Stimulated activated CD8-positive, alpha-beta memory T cell treated with anti-CD3 and anti-CD28 coated beads, Interleukin-15, amount 100 ng/mL, for 4 hours (primary cell): ENCODE measurements around the gene FBXO11.

Source experiments
- DNase-seq, 2 donors: peaks; one replicate each; pipeline ENCODE4 v3.0.0-alpha.2; 2020; ENCODE audit warnings: low read depth in 2 of 2

The FBXO11 gene

DNA sequence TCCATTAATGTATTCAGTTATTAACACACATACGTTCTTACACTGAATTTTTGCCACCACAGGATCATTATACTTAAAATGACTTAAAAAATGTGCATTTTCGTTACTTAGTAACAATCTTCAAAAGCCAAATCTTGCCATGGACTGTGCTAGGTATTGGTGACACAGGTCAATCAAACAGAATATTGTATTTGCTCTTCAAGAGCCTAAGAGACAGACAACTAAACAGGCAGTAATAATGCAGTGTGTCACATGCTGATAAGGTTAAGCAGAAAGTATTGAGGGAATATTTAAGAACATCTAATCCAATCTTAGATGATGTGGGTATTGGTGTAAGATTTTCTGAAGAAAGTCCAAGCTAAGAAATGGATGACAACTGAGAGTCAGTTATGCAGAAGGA is 56.9 kb downstream of the FBXO11 start:
- DNase-seq = no peak

DNA sequence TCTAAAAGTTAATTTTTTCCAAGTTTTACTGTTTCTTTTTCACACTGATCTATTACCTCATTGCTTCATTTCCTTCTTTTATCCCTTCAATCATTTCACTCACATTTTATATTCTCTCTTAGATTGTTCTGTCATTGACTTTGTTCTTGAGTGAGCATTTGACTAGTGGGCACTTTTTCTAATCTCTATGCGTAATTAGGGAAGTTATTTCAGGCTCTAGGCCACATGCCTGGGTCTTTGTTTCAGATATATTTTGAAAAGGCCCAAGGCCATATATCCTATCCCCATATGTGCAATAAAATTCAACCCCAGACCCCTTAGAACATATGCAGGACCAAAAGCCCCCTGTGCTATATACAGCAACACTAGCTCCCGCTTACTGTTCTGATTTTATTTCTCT is 62.1 kb downstream of the FBXO11 start:
- DNase-seq = no peak

DNA sequence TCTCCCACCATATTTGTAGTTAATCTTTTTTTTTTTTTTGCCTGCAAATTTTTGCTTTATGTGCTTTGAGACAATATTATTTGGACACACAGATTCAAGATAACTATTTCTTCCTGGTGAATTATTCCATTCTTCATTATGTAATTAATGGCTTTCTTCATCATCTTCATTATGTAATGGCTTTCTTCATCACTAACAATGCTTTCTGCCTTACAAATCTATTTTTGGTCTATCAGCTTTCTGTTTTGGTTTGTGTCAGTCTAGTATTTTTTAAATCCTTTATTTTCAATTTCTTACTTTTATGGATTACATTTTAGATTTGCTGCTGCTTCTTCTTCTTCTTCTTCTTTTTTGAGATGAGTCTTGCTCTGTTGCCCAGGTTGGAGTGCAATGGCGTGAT is 62.9 kb downstream of the FBXO11 start:
- no peak for DNase-seq

DNA sequence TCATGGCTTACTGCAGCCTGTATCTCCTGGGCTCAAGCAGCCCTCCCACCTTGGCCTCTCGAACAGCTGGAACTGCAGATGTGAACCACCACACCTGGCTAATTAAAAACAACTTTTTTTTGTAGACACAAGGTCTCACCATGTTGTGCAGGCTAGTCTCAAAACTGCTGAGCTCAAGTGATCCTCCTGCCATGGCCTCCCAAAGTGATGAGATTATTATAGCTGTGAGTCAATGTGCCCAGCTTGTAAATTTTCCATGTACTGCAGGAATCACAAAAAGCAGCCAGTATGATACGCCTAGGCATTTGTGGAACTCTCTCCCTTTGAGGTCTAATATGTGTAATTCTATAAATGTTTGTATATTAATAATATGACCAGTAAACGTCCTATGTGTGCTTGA is 63.5 kb downstream of the FBXO11 start:
- DNase-seq = no peak

DNA sequence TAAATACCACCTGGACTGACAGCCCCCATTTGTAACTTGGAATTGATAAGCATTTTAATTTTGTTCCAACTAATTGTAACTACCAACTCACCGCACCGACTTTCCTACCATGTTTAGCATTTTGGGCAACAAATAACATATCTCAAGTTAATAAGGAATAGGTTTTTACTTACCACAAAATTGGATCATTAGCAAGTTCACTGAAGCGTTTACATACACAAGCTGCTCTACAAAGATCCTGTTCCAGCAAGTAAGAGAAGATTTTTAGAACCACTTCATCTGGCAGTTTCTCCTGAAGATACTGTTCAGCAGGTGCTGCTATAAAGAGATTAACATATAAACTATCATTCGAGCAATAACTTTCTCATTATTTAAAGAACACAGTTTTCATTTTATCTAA is 67.6 kb downstream of the FBXO11 start:
- no peak for DNase-seq

DNA sequence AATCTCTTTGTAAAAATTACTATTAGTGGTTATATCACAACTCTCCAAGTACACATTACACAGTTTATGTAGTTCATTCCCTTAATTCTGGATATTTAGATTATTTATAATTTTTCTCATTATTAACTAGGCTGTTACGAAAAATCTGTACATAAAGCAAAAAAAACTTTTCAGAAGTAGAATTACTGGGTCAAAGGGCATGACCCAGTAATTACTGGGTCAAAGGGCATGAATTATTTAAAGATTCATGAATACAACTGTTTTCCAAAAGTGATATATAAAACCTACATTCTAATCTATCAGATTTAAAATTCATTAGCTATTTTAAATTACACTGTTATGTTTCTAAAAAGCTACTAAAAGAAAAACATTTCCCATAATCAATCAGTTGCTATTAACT is 68.0 kb downstream of the FBXO11 start:
- no peak for DNase-seq

DNA sequence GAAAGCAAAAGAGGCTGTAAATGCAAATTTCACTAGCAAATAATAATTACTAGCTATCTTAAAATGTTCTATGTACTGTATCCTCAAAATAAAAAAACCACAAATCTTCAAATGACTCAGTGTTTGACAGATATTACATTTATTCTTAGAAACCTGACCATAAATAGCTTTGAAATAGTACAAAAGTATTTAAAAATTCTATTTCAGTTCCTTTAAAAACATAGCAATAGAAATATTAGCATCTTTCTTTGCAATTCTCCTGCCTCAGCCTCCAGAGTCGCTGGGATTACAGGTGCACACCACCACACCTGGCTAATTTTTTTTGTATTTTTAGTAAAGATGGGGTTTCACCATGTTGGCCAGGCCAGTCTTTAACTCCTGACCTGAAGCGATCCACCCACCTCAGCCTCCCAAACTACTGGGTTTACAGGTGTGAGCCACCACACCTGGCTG is 72.8 kb downstream of the FBXO11 start:
- DNase-seq = no peak

DNA sequence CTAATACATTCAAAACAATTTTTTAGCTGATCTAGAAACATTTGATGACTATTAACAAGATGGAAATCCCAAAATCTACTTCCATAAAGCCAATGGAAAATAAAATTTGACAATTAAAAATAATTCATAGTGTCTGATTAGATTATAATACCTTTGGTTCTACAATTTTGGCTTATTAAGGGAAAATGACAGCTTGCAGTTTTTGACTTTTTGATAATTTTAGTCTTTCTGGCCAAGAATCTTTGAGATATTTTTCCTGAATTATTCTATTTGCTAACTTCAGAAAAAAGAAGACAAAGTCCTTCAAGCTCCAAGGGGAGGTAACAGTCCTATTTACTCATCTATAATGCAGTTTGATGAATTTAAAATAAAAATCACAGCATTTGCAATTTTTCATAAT is 83.8 kb downstream of the FBXO11 start:
- no peak for DNase-seq

DNA sequence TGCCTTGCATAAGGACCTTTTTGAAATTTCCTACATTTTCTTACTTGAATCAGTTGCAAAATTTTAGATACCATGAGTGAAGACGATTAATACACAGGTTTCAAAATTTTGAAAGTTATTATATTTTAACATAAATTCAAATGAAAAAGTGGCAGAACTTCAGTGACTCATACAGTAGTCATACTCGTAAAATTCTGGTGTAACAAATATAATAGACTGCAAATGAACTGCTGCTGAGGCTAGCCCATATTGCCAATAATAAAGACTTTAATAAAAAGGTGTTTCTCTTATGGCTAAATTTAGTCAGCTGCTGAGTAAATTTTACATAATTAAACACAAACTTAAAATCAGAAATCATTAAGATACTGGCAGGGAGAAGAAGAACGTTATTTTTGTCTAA is 86.5 kb downstream of the FBXO11 start:
- DNase-seq = no peak

DNA sequence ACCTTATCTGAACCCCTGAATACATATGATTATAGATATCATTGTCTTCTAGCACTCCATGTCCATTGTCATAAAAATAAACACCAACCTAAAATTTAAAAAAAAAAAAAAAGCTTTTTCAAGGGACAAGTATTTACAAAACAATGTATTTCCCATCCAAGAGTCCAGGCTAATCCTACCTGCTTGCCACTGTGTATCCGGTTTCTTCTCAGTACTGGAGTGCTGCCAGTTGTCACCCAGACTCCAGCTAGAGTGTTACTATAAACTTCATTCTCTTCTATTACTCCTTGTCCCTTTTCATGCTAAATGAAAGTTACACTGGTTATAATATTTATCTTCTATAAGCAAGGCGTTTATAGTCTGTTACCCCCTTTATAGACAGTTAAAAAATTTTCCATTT is 87.5 kb downstream of the FBXO11 start:
- no peak for DNase-seq

DNA sequence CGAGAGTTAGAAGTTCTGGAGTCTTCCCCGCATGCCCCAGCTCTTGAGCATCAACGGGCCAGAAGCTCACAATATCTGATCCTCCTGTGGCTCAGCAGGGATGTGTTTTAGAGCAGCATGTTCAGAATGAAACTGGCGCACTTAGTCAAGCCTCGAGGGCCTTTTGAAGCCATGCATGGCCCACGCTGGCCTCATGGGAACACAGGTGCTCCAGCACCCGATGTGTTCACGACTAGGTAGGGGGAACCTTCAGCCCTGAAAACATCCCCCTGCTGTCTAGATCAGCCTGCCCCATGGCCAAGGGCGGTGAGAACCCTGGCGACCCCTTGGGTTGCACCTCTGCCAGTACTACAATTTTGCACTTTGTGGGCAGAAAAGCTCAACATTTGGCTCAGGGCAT is 90.5 kb downstream of the FBXO11 start:
- no peak for DNase-seq

DNA sequence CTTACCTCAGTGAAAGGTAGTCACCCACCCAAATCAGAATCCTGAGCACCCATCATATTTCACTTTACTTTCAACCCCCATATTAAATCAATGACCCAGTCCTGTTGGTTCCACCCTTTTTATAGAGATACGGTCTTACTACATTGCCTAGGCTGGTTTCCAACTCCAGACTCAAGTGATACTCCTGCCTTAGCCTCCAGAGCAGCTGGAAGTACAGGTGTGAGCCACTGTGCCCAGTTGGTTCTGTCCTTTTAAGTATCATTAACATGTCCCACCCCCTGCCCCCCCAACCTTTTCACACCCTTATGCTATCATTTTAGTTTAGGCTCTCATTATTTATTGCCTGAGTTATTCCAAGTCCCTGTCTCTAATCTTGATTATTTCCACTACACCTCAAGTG is 94.6 kb downstream of the FBXO11 start:
- no peak for DNase-seq

DNA sequence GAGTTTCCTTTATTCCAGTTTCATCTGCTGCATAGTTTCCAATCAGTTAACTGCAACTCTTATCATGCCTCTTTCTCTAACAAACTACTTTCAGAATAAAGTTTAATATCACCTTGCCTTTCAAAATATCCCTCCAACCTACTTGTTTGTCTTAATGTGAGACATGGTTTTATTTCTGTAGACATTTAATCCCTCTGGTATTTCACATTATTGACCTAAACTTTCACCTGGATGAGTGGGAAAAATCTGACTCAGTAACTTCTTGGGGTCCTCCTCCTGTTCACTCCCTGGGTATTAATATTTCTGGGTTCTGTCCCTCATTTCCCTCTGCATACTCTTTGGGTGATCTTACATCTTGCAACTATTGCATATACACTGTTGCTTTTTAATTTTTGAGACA is 95.4 kb downstream of the FBXO11 start:
- no peak for DNase-seq

DNA sequence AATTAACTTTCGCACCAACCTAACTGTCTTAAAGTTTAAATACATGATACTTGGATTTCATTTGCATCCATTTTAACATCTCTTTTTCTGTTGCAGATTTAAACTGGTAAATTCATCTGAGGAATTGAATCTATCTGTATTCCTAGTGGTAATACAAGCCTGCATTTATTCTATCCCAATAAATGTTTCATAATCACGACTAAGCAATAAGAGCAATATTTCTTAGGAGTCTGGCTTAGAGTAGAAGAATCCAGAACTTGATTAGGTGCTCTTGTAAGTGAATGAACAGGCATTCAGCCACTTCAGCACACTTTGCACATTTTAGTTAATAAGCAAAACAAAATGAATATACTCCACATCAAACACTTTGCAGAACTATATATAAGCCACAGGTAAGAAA is 96.4 kb downstream of the FBXO11 start:
- DNase-seq = no peak

DNA sequence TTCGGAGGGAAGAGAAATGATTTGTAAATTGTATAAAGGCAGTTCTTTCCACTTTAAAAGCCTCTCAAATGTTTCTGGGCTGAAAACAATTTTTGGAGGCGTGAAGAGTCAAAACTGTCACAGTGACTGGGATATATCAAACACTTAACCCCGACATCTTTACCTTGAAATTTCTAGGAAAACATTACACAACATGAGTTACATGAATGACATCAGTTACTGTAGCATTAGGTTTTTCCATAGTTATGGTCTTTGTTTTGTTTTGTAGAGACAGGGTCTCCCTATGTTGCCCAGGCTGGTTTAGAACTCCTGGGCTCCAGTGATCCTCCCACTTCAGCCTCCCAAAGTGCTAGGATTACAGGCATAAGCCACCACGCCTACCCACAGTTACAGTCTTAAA is 97.7 kb downstream of the FBXO11 start:
- DNase-seq = no peak

DNA sequence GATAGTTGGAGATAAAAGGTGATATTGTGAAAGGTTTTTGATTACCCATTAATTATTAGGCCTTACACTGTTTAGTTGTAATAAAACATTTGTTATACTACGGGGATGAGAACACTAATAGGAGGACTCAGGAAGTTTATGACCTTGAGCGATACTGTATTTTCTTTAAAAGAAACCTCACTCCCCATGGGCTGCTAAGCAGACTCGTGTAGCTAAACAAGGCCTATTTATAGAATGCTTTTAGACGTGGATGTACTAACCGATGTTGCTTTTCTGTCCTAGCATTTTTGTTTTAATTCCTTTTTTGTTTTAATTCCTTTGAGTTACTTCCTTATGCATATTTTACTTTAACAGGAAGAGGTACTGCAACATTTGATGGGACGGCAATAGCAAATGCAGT is 100.4 kb downstream of the FBXO11 start:
- DNase-seq = no peak

DNA sequence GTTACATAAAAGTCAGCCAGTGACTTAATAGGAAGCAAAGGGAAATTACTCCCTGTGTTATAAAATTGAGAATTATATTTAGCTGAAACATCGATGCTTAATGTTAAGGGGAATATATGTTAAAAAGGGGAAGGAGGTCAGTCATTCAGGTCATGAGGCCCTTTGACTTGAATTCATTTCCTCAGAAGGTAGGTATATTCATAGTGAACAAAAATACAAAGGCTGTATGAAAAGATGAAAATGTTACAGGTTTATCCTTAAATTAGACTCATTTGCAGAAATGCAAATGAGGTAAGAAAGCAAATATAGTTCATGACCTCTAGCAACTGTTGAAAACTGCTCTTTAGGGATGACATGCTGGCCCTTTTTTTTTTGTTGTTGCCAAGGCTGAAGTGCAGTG is 102.5 kb downstream of the FBXO11 start:
- DNase-seq = no peak

DNA sequence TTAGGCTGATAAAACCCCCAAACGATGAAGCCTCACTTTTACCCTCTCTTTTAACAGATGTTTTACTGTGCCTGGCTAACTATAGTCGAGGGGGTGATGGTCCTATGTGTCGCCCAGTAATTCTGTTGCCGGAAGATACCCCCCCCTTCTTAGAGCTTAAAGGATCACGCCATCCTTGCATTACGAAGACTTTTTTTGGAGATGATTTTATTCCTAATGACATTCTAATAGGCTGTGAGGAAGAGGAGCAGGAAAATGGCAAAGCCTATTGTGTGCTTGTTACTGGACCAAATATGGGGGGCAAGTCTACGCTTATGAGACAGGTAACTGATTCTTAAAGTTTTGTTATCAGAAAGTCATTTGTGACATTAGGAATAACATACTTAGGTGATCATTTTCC is 102.9 kb downstream of the FBXO11 start:
- DNase-seq = no peak

DNA sequence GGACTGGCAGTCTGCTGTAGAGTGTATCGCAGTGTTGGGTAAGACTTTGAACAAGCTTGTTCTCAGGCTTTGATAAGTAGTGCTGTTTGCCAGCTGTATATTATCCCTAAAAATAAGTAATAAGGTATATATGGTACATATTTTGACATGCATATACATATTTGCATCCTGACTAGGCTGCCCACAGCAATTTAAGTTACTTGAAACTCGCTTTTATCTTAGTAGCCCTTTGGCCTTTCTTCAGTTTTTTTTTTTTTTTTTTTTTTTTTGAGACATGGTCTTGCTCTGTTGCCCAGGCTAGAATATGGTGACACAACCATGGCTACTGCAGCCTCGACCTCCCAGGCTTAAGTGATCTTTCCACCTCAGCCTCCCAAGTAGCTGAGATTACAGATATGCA is 105.2 kb downstream of the FBXO11 start:
- no peak for DNase-seq

DNA sequence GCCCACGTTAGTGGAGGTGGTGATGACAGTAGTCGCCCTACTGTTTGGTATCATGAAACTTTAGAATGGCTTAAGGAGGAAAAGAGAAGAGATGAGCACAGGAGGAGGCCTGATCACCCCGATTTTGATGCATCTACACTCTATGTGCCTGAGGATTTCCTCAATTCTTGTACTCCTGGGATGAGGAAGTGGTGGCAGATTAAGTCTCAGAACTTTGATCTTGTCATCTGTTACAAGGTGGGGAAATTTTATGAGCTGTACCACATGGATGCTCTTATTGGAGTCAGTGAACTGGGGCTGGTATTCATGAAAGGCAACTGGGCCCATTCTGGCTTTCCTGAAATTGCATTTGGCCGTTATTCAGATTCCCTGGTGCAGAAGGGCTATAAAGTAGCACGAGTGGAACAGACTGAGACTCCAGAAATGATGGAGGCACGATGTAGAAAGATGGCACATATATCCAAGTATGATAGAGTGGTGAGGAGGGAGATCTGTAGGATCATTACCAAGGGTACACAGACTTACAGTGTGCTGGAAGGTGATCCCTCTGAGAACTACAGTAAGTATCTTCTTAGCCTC is 107.2 kb downstream of the FBXO11 start:
- no peak for DNase-seq

DNA sequence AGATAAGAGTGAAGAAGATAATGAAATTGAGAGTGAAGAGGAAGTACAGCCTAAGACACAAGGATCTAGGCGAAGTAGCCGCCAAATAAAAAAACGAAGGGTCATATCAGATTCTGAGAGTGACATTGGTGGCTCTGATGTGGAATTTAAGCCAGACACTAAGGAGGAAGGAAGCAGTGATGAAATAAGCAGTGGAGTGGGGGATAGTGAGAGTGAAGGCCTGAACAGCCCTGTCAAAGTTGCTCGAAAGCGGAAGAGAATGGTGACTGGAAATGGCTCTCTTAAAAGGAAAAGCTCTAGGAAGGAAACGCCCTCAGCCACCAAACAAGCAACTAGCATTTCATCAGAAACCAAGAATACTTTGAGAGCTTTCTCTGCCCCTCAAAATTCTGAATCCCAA is 107.7 kb downstream of the FBXO11 start:
- no peak for DNase-seq

DNA sequence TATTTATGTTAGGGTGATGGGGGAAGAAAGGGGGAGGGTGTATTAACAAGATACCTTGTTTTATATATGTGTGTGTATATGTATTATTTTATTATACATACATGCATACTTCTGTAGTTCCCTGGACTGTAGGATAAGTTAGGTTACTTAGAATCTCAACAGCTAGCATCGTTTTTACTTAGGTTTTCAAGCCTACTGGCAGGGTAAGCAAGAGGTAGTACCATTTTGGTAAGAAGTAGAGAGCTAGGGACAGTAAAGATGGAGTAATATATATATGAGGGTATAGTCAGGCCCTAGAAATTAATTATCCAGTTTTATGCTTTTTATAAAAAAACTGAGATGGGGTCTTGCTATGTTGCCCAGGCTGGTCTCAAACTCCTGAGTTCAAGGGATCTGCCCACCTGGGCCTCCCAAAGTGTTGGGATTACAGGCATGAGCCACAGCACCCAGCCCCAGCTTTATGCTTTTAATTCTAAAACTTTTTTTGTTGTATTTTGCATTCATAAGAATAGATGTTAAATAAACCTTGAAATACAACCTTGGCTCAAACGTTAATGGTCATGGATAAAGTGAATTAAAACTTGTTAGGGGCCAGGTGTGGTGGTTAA is 110.1 kb downstream of the FBXO11 start:
- no peak for DNase-seq

DNA sequence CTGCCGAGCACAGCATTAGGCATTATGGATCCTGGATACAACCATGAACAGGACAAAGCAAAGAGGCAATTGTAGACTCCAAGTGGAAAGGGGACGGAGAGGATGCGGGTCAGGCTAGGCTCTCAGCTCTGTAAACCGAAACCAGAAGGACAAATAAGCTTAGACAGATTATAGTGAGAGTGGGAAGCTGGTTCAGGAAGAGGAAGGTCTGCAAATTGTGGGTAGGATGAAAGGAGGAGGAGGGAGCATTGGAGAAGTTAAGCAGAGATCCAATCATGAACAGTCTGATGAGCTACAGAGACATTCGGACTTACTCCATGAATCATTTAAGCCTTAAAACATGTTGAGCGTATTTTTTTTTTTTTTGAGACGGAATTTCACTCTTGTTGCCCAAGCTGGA is 120.3 kb downstream of the FBXO11 start:
- no peak for DNase-seq

DNA sequence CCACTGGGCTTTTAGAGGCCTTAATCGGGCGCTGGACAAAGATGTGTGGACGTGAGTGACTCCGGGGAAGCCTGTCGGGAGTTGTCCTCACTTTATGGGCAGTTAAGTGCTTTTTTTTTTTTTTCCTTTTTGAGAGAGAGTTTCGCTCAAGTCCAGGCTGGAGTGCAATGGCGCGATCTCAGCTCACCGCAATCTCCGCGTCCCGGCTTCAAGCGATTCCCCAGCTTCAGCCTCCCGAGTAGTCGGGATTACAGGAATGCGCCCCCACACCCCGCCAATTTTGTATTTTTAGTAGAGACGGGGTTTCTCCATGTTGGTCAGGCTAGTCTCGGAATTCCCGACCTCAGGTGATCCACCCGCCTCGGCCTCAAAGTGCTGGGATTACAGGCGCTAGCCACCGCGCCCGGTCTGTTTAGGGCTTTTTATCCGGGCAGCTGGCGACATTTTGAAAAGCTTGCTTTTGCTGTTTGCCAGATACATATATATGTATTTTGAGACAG is 121.9 kb downstream of the FBXO11 start:
- no peak for DNase-seq
